ENCODE measurements around the gene RARRES2.
"Not testable (repeated sequence)": the region's sequence is repeated elsewhere in the genome, so short reads cannot be mapped to it uniquely, and the experiment has no call there.

RARRES2 gene

DNA sequence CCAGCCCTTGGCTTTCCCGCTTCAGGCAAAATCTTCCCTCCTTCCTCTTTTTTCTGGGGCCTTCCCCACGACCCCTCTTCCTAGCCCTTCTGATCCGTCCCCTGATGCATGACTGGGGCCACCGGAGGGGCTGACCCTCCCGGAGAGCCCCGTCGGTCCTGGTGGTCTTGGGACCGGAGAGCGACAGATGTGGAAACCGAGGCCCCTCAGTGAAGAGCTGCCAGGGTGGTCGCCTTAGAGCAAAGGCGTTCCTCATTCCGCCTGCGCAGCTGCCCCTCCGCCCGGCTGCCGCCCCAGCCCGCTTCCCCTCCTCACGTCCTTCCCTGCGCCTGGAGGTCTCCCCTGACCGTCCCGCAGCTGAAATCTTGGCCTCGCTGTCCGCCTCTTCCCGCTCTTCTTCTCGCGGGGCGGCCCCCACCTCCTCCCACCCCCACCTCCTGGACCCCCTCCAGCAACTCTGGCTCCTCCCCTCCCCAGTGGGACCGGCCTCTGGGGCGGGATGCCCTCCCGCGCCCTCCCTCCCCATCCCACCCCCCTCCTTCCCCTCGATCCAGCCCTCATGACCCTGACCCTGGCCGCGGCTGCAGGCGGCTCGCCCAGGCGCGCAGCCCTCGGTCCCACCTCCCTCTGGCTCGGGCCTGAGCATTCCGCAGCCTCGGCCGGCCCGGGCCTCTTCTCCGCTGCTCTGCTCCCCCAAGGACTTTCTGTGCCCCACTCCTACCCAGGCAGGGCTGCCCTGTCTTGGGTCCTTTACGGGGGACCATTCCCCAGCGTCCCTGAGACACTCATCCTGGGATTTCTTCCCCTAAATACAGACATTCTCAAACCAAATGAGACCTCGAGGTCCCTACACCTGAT lies at the start of gene RARRES2:
RARRES2 (minus strand) TSS at position 367 of the 858 bp plus-strand sequence. CDS start 1,020 bp downstream, outside the sequence.
- no peak for DNase-seq (ENCODE audit: extremely low read depth, insufficient read length)
- Histone ChIP-seq H3K27me3 (replicated peaks; ENCODE audit: control insufficient read depth, insufficient read depth, low read length) (no peaks in the 10 kb centered on the region; the same call in 1 of the 2 replicates), H3K4me3 (replicated peaks; ENCODE audit: low read depth, low read length) (no peak within 1 kb of the TSS), H3K36me3 (ENCODE audit: control insufficient read depth, insufficient read depth, low read length) (peaks cover 8% of the 10 kb centered on the region)
- TF ChIP-seq, protein P1, sequence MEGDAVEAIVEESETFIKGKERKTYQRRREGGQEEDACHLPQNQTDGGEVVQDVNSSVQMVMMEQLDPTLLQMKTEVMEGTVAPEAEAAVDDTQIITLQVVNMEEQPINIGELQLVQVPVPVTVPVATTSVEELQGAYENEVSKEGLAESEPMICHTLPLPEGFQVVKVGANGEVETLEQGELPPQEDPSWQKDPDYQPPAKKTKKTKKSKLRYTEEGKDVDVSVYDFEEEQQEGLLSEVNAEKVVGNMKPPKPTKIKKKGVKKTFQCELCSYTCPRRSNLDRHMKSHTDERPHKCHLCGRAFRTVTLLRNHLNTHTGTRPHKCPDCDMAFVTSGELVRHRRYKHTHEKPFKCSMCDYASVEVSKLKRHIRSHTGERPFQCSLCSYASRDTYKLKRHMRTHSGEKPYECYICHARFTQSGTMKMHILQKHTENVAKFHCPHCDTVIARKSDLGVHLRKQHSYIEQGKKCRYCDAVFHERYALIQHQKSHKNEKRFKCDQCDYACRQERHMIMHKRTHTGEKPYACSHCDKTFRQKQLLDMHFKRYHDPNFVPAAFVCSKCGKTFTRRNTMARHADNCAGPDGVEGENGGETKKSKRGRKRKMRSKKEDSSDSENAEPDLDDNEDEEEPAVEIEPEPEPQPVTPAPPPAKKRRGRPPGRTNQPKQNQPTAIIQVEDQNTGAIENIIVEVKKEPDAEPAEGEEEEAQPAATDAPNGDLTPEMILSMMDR (IDR thresholded peaks at IDR 0.05; ENCODE audit: insufficient read depth, low read length, poor library complexity, severe bottlenecking), result no peak

DNA sequence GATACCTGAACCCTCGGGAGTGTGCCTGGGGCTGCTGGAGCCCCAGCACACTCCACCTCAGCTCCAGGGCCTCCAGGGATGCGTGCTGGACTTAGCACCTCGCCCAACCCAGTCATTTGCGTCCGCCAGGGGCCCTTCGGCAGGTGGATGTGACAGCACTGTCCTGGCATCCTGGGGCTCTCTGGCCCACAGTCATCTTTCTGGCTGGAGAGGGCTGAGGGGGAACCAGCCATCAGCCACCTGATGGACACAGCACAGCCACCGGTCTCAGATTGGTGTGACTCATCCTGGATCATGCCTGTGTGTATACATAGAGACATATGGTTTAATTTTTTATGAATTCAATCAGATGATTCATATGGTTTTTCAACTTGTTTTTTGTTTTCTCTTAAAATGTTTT lies 48.8 kb upstream of the RARRES2 start:
- TF ChIP-seq, protein P1 (IDR thresholded peaks at IDR 0.05; ENCODE audit: insufficient read depth, low read length, poor library complexity, severe bottlenecking), result no peak
- H3K36me3 ChIP-seq (ENCODE audit: control insufficient read depth, insufficient read depth, low read length), result peaks cover 9% of the 10 kb centered on the region
- DNase-seq (ENCODE audit: extremely low read depth, insufficient read length), result no peak
- H3K27me3 ChIP-seq (replicated peaks; ENCODE audit: control insufficient read depth, insufficient read depth, low read length), result no peaks in the 10 kb centered on the region
- H3K4me3 ChIP-seq (replicated peaks; ENCODE audit: low read depth, low read length), result no peak overlapping the region

DNA sequence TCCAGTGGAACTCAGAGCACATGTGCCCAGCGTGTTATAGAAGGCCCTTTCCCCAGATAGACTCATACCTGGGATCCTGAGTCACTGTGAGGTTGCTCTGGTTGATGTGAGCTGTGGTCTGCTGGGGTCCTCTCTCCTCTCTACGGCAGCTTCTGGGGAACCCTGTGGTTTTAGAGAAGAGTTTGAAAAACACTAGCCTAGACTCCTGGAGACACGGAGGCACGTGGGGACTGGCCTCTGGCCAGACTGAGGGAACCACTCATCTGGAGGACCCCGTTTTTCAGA lies 48.0 kb upstream of the RARRES2 start:
- Histone ChIP-seq H3K4me3 (replicated peaks; ENCODE audit: low read depth, low read length) (no peak overlapping the region), H3K27me3 (replicated peaks; ENCODE audit: control insufficient read depth, insufficient read depth, low read length) (no peaks in the 10 kb centered on the region), H3K36me3 (ENCODE audit: control insufficient read depth, insufficient read depth, low read length) (peaks cover 12% of the 10 kb centered on the region)
- DNase-seq (ENCODE audit: extremely low read depth, insufficient read length), result no peak
- TF ChIP-seq, protein P1 (IDR thresholded peaks at IDR 0.05; ENCODE audit: insufficient read depth, low read length, poor library complexity, severe bottlenecking), result no peak

DNA sequence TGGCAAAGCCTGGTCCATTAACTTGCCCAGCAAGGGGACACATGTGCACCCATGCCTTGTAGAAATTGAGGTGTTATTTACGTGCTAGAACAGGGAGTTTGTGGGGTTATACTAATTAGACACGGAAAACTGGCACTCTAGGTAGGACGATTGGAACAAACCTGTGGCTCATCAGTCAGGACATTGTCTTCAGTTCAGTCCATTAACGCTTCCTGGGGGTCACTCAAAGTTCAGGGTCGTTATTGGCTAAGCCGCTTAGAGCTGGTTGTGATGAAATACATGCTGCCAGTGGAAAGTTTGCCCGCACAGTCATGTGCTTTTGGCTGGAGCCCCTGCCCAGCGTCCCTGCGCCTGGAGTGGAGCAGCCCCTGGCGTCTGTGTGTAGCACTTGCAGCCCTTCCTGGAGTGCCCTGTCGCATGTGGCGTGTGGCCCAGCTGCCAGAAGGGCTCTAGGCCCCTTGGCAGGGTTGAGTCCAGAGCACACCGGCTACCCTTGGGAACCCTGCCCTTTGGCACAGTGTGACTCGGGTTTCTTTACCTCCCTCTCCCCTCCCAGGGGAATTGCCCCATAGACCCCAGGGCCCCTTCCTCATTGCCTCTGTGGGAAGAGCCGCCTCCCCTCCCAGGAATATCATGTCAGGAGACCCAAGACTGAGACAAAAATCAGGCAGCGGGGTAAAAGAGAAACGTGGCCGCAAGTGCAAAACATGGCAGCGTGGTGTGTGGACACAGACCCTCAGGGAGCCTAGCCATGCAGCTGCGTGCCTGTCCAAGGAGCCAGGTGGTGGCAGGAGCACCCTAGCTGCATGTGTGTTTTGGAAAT lies 47.5 kb upstream of the RARRES2 start:
- no peaks in the 10 kb centered on the region for H3K27me3 ChIP-seq (replicated peaks; ENCODE audit: control insufficient read depth, insufficient read depth, low read length)
- H3K36me3 ChIP-seq (ENCODE audit: control insufficient read depth, insufficient read depth, low read length), result peaks cover 12% of the 10 kb centered on the region
- TF ChIP-seq, protein P1 (IDR thresholded peaks at IDR 0.05; ENCODE audit: insufficient read depth, low read length, poor library complexity, severe bottlenecking), result no peak
- DNase-seq (ENCODE audit: extremely low read depth, insufficient read length), result no peak
- H3K4me3 ChIP-seq (replicated peaks; ENCODE audit: low read depth, low read length), result no peak overlapping the region

DNA sequence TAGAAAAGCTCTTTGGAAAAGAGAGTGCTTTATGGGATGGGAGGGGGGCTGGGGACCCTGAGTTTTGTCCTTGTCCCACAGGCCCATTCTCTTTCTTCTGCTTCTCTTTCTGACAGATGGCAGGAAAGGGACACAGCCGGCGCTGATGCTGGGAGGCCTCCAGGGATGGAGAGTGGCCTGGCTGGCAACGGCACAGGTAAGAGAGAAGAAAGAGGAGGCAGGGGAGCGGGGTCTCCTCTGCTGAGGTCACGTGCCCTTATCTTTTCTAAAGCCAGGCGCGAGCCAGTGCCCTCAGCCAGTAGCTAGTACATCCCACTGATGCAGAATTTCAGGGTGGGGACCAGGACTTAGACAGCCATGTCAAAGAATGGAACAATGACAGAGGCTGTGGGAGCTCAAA lies 46.9 kb upstream of the RARRES2 start:
- DNase-seq (ENCODE audit: extremely low read depth, insufficient read length), result no peak
- Histone ChIP-seq H3K36me3 (ENCODE audit: control insufficient read depth, insufficient read depth, low read length) (peaks cover 12% of the 10 kb centered on the region), H3K4me3 (replicated peaks; ENCODE audit: low read depth, low read length) (no peak overlapping the region), H3K27me3 (replicated peaks; ENCODE audit: control insufficient read depth, insufficient read depth, low read length) (no peaks in the 10 kb centered on the region)
- TF ChIP-seq, protein P1 (IDR thresholded peaks at IDR 0.05; ENCODE audit: insufficient read depth, low read length, poor library complexity, severe bottlenecking), result no peak

DNA sequence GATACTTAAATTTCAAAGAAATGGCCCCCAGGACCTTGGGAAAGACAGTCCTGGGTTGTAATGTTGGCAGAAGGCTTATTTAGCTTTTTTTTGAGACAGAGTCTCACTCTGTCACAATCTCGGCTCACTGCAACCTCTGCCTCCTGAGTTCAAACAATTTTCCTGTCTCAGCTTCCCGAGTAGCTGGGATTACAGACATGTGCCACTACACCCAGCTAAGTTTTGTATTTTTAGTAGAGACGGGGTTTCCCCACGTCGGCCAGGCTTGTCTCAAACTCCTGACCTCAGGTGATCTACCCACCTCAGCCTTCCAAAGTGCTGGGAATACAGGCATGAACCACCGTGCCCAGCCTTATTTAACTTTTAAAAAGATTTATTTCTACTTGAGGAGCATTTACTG lies 44.5 kb upstream of the RARRES2 start:
- not testable (repeated sequence) for H3K27me3 ChIP-seq (replicated peaks; ENCODE audit: control insufficient read depth, insufficient read depth, low read length); H3K4me3 ChIP-seq (replicated peaks; ENCODE audit: low read depth, low read length); DNase-seq (ENCODE audit: extremely low read depth, insufficient read length)
- H3K36me3 ChIP-seq (ENCODE audit: control insufficient read depth, insufficient read depth, low read length), result peaks cover 12% of the 10 kb centered on the region

All from GM06990 (cell line).